ENCODE results near the gene LRTM2.

LRTM2 gene

GRCh38 chr12:1844223-1844622, 23.9 kb downstream of the LRTM2 start:
- DNase-seq = no peak

GRCh38 chr12:1844661-1845409, 24.5 kb downstream of the LRTM2 start:
- DNase-seq = no peak

DNA sequence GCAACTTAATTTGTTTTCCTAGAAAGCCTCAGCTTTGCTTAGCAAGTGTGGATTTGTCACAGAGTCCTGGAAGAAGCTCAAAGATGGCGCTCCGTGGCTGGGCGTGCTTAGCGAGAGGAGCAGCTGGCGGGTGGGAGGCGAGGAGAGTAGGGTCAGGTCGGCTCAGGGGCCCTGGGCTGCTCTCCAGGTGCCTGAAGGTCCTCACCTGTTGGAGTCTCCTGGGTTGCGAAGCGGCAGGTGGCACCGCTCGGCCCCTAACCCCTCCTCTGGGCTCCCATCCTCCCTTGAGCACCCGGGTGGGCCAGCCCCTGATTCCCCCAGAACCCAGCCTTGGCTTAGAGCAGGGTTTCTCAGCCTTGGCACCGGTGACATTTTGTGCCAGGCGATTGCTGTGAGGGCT, 25.1 kb downstream of the LRTM2 start:
- DNase-seq = no peak

DNA sequence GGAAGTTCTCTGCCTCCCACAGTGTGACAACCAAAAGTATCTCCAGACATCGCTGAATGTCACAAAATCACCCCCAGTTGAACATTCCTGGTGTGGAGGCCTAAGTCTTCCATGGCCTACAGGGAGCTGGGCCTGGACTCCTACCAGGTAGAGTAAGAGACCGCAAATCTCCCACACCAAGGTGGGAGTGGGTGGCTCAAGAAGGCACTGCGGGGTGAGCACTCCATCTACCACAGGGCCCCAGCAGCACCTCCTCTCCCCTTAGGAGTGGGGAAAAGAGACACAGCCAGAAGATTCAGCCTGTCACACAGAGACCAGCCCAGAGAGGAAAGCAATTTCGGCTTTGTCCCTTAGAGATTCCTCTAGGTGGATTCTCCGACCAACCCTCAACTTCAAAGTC, 25.5 kb downstream of the LRTM2 start:
- DNase-seq = no peak

DNA sequence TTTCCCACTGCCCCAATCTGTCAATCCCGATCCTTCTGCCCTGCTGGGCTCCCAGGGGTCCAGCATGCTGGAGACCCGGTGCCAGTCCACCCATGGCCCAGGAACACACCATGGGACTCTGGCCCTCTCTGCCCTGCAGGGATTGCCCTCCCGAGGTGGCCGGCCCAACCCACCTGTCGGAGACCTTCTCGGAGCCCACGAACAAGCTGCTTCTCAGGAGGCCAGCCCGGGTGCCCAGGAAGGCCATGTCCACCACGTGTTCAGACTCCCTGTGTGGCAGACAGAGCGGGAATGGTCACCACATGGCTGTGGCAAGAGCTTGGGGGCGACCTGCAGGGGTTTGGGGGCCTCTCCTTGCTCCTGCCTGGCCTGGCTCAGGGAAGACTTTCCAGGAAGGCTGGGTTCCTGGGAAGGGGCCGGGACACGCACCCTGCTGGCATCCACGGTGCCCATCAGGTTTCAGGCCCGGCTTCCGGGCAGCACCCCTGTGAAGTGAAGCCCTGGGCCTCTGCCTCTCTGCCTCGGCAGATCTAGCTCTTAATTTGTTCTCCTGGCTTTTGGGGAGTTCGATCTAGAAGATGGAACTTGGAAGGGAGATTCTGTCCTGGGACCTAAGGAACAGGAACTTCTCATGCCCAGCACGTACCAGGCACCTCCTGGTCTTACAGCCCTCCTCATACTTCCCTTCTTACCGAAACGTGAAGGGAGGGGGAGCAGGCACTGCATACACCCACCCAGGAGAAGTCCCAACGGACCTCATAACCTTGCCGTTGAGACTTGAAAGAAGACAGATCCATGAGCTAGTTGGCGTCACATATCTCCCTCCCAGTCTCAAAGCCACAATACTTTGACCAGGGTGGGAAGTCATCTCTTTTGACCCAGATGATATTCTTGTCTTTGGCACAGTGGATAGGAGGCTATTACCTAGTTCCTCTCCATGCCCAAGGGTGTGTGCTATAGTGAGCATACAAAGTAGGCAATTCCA, 26.3 kb downstream of the LRTM2 start:
- no peak for DNase-seq

DNA sequence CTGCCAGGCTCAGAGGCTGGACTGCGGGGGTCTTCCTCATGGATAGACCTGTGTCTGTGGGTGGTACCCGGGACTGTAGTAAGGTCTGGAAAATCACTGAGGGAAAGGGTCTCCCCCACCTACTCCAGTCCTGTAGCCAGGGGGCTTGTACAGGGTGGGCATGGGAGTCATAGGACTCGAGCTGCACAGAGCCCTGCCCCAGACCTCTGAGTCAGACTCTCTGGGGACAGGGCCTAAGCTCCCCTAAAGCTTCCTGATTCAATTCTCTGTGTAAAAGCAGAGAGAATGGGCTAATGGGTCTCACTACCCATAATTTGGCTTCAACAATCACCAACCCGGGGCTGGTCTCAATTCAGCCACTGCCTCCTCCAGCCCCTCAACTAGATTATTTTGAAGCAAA, 27.0 kb downstream of the LRTM2 start:
- no peak for DNase-seq

DNA sequence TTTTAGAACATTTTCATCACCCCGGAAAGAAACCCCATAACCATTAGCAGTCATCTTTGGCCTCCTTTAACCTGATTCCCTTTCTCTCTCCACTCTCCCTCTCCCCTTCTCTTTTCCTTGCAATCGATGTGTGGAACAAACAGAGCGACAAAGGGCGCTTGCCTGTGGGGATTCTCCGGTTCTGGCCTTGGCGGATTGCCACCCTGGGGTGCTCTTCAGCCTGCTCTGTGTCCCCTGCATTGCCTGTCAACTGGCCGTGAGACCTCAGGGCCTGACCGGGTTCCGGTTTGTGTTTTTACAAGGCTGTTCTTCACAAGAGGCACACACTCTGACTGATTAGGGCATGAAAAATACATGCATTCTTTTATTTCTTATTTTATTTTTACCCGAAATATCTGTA, 27.8 kb downstream of the LRTM2 start:
- DNase-seq = no peak

DNA sequence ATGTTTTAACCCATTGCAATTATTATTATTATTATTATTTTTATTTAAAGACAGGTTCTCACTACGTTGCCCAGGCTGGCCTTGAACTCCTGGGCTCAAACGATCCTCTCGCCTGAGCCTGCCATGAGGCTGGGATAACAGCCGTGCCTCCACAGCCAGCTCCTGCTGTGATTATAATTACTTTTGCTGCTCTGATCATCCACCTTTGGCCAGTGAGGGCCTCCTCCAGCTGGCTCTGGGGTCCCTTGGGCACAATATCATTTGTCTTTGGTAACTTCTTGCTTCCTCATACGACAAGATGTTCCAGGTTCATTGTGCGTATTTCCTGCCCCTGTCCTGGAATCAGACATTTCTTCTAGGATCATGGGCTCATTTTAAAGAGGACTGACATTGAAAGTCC, 28.4 kb downstream of the LRTM2 start:
- DNase-seq = no peak

DNA sequence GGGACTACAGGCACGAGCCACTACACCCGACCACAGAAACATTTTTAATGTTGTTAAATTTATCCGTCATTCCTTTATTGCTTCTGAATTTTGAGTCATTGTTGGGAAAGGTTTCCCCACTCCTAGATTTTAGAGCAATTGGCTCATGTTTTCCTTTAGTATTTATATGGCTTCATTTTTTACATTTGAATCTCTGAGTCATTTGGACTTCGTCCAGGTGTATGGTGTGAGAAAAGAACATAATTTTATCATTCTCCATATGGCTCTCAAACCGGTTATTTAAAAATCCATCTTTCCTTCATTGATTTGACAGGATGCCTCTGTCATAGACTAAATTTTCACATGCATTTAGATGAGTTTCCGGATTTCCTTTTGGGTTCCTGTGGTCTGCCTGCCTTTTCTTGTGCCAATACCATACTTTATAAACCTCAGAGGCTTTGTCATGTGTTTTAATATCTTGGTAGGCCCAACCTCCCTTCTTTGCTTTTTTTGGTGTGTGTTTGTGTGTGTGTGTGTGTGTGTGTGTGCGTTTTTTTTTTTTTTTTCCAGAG, 30.9 kb downstream of the LRTM2 start:
- no peak for DNase-seq

- peak in 1 of 2 donors; percentile 16 for DNase-seq
Measured at GRCh38 chr12:1852076-1852475, 31.7 kb downstream of the LRTM2 start.

- no peak for DNase-seq
Measured at GRCh38 chr12:1853716-1854115, 33.4 kb downstream of the LRTM2 start.

GRCh38 chr12:1855241-1855640, 34.9 kb downstream of the LRTM2 start:
- DNase-seq = no peak

- no peak for DNase-seq
Measured at GRCh38 chr12:1857086-1857485, 36.7 kb downstream of the LRTM2 start.

GRCh38 chr12:1857821-1858220, 37.5 kb downstream of the LRTM2 start:
- no peak for DNase-seq

DNA sequence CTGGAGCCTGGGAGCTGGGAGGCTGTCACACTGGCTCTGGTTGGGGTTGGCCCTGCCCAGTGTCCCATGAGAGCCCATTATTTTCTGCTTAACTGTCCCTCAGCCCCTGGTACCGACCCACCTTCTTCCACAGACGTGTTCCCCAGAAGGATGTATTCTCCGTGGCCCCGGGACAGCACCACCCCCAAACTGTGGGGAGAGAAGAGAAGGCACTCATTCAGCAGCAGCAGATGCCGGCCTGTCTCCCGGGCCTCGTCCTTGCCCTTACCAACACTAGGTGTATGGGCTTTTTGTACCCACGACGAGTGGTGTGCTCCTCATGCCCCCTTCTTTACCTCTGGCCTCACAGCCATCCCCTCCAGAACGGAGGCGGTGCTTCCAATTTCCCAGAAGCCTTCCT, 38.1 kb downstream of the LRTM2 start:
- DNase-seq = no peak

DNA sequence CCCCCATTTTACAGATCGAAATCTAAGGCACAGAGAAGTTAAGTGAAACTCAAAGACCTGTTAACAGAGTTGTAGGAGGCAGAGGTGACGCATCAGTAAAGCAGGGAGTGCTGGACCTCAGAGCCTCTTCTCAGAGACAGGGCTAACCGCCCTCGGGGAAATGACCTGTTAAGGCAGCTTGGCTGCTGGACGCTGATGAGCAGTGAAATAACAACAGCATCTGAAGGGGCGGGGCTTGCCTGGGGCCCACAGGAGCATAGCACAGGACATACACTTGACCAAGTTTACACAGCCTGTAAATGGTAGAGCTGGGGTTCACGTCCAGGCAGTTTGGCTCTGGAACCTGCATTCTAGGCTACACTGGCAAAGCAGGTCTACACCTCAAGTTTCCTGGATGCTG, 39.3 kb downstream of the LRTM2 start:
- no peak for DNase-seq

- DNase-seq = no peak
Measured at GRCh38 chr12:1862973-1863372, 42.6 kb downstream of the LRTM2 start.

DNA sequence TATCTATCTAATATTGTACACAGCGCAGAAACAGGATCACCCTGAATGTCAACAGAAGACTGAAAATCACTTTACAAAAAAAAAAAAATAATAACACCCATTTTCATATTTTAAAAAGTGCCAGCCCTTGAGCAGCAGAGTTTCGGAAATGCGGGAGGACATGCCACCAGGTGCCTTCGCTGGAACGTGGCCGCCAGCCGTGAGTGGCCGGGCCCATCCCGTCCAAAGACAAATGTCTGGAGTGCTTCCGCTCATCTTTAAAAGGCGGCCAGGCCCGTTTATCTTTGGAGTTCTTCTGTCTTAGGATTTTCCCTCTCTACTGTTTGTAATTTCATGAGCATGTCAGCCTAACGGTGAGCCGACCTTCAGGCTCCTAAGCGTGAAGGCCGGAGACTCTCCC, 43.5 kb downstream of the LRTM2 start:
- DNase-seq = no peak

DNA sequence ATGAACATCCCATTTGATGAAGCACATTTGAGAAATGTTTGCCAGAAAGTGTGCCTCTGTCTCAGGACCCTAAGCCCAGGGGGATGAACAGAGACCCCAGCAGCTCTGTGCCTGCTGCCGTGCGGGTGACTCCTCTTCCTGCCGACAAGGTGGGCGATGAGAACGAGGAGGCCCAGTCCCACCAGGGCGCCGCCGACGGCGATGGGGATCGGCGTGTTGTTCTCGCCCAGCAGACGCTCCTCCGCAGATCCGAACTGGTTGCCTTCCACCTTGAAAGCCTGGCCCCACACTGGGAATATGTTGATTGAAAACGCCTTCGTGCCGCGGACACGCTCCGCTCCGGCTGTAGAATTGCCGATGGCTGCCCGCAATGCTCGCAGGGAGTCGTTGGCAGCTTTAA, 44.1 kb downstream of the LRTM2 start:
- DNase-seq = no peak

- no peak for DNase-seq
Measured at GRCh38 chr12:1864867-1865266, 44.5 kb downstream of the LRTM2 start.

DNA sequence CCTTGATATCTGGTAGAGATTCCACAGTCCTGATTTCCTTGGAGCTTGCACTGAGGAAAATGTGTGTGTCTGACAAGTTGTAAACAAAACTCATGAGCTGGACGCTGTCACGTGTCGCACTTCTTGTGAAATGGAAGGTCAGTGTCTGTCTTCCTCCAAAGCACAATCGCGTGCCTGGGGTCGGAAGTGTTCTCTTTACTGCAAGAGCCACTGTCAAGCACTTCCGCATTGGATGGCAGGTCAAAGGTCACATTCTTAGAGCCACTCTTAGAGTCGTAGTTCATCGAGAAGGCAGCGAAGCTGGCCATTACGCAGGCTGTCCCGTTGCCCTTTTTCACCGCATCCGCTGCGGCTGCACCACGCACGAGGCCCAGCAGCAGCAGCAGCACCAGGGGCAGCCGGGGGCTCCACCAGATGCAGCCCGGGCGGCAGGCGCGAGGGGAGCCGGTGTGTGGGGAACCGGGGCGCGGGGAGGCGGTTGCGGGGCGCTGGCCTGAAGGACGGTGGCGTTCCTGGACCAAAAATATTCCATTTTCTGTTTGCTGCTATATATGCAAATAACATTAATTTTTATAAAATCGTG, 45.0 kb downstream of the LRTM2 start:
- DNase-seq = no peak

DNA sequence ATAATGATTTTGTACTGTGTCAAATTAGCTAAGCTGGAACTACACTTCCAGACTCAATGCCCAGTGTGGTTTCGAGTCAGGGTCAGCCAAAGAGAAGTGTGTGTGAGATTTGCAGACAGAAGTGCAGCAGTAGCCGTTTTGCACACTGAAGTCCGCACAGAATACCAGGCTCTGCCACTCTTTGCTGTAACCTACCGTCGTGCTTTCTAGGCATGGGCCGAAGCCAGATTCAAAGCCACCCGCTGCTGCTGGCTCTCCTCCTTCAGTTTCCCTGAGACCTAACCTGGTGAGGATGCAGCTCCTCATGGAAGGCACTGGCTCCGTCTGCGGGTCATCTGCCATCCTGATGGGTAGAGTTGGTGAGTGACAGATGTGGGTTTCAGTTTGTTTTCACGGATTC, 48.8 kb downstream of the LRTM2 start:
- no peak for DNase-seq

DNA sequence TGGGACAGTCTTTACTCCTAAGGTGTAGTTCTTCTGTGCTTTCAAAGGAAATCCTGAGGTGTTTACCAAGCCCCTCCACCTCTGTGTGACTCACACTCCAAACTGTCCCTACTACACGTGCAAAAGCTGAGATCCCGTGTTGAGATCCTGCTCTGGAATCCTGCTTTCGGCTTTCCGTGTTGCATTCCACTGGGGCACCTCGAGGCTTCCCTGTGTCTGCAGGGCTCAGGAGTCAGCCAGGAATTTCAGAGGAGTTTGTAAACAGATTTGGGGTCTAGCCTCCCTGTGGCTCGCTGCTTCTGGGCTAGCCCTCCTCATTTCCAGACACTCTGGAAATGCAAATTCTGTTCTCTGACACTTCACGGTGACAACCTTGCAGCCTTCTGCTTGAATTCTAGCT, 49.7 kb downstream of the LRTM2 start:
- DNase-seq = no peak

Data from inflammatory macrophage treated with lipopolysaccharide for 1 hour (primary cell).